NB4 (cell line): Measurements from ENCODE around the gene FARP1.

Experiments
- CTCF ChIP-seq: IDR thresholded peaks from one replicate; pipeline ENCODE4 v1.5.1; 2012; ENCODE audit warnings: low read depth, low read length
- MAX ChIP-seq: IDR thresholded peaks from 2 replicates; pipeline ENCODE4 v1.6.1; 2011; ENCODE audit warnings: low read depth, low read length
- POLR2A ChIP-seq: IDR thresholded peaks from 2 replicates; pipeline ENCODE4 v1.6.1; 2011; ENCODE audit warnings: mild to moderate bottlenecking; ENCODE audit not compliant: insufficient read length; ENCODE audit errors: extremely low read depth

GRCh38 chr13:98450026-98450425 lies 307.1 kb downstream of the FARP1 start:
- TF ChIP-seq CTCF (no peak), POLR2A (no peak), MAX (no peak)
